ENCODE results near the gene IL12A.

Gene IL12A

GRCh38 chr3:160023476-160023875 is 34.8 kb downstream of the IL12A start:
- H3K27ac ChIP-seq (replicated peaks), result no peak overlapping the region
- no peaks in the 10 kb centered on the region for H3K27me3 ChIP-seq (ENCODE audit: insufficient read depth, poor library complexity, severe bottlenecking)
- TF ChIP-seq POLR2AphosphoS5 (IDR thresholded peaks at IDR 0.05; ENCODE audit: low read depth) (no peak), CTCF (IDR thresholded peaks at IDR 0.05; ENCODE audit: insufficient read depth, low read length) (no peak), GABPA (IDR thresholded peaks at IDR 0.05; ENCODE audit: low read depth) (no peak), SPI1 (IDR thresholded peaks at IDR 0.05; ENCODE audit: borderline replicate concordance, low read depth) (no peak), REST (IDR thresholded peaks at IDR 0.05; ENCODE audit: insufficient replicate concordance, low read depth) (no peak)
- DNase-seq (ENCODE audit: low read depth in 1 of 2, low spot score in 1 of 2), result no peak
- H3K4me3 ChIP-seq (replicated peaks; ENCODE audit: insufficient read depth, low read length), result no peak overlapping the region

- H3K27me3 ChIP-seq (ENCODE audit: insufficient read depth, poor library complexity, severe bottlenecking), result no peaks in the 10 kb centered on the region
- H3K27ac ChIP-seq (replicated peaks), result peak overlapping the region; percentile 52
- no peak overlapping the region for H3K4me3 ChIP-seq (replicated peaks; ENCODE audit: insufficient read depth, low read length)
- DNase-seq (ENCODE audit: low read depth in 1 of 2, low spot score in 1 of 2), result peak in 1 of 2 experiments; percentile 28
- no peak for TF ChIP-seq REST (IDR thresholded peaks at IDR 0.05; ENCODE audit: insufficient replicate concordance, low read depth)
Observed at GRCh38 chr3:160027541-160028195, 39.0 kb downstream of the IL12A start.

GRCh38 chr3:160035757-160036156 is 47.1 kb downstream of the IL12A start:
- TF ChIP-seq CTCF (IDR thresholded peaks at IDR 0.05; ENCODE audit: insufficient read depth, low read length) (no peak), POLR2AphosphoS5 (IDR thresholded peaks at IDR 0.05; ENCODE audit: low read depth) (no peak), SPI1 (IDR thresholded peaks at IDR 0.05; ENCODE audit: borderline replicate concordance, low read depth) (no peak), GABPA (IDR thresholded peaks at IDR 0.05; ENCODE audit: low read depth) (no peak), REST (IDR thresholded peaks at IDR 0.05; ENCODE audit: insufficient replicate concordance, low read depth) (no peak)
- Histone ChIP-seq H3K27me3 (ENCODE audit: insufficient read depth, poor library complexity, severe bottlenecking) (peaks cover 4% of the 10 kb centered on the region), H3K4me3 (replicated peaks; ENCODE audit: insufficient read depth, low read length) (no peak overlapping the region), H3K27ac (replicated peaks) (no peak overlapping the region)
- no peak for DNase-seq (ENCODE audit: low read depth in 1 of 2, low spot score in 1 of 2)
